Measurements from ENCODE around the gene FAM151B.

GRCh38 chr5:80577707-80578106 lies 89.8 kb downstream of the FAM151B start:
- TF ChIP-seq CTCF (IDR thresholded peaks at IDR 0.05; ENCODE audit: insufficient read depth, low read length) (no peak), POLR2AphosphoS5 (IDR thresholded peaks at IDR 0.05; ENCODE audit: low read depth) (no peak), SPI1 (IDR thresholded peaks at IDR 0.05; ENCODE audit: borderline replicate concordance, low read depth) (no peak), REST (IDR thresholded peaks at IDR 0.05; ENCODE audit: insufficient replicate concordance, low read depth) (no peak)
